ENCODE data around the gene OR6J1.
"Not testable (repeated sequence)": the region's sequence is repeated elsewhere in the genome, so short reads cannot be mapped to it uniquely, and the experiment has no call there.

OR6J1 gene

DNA sequence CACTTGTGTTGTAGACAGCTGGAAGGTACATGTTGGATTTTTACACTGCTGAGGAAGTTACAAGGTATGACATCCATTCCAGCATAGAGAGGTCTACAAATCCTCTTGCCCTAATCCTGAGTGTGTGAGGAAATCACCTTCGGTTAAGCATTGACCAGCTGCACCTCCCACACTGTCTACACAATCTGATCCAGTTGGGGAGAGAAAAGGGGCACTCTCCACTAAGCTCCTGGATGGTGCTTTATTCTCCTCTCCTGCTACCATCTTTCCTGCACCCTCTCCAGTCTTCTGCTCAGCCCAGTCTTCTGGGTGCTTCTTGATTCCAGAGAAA is at the start of gene OR6J1:
TSS of gene OR6J1 (minus strand) at position 48 of the 331 bp plus-strand sequence. CDS start 9,541 bp downstream, outside the sequence.
- no peak for DNase-seq
- intact Hi-C loops (cut with DNase I), result no loop called here

GRCh38 chr14:22692194-22692593 is 48.0 kb upstream of the OR6J1 start:
- intact Hi-C loops (cut with DNase I), result no loop called here
- no peak for DNase-seq

DNA sequence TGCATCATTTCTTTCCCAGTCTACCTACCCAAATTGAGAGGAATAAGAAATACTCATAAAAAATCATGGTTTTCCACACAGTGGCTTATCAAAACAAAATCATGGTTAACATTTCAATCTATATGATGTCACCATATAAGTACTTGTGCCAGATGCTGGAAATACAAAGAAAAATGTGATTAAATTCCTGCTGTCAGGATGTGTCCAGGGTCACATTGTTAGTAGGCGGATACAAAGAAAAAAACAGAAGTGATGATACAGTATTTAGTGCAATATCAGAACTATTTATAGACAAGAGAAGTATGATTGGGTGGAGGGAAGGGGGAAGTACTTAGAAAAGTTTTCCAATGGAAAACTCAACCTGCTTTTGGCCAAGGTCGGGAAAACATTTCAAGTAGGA is 47.0 kb upstream of the OR6J1 start:
- no peak for DNase-seq
- intact Hi-C loops (cut with DNase I), result no loop called here

DNA sequence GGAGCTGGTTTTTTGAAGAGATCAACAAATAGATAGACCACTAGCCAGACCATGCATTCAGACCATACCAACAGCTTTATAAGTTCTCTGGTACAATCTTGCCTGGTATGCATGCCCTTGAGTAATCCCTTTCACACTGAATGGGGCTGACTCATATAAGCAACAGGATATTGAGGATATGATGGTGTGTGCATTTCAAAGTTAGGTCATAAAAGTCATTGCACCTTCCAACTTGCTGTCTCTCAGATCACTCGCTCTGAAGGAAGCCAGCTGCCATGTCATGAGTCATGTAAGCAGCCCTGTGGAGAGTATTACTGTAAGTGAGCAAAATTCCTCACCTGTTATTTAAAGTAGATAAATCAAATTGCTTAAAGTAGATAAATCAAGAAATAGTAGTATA is 45.0 kb upstream of the OR6J1 start:
- no peak for DNase-seq
- intact Hi-C loops (cut with DNase I), result no loop called here

GRCh38 chr14:22687969-22688368 is 43.8 kb upstream of the OR6J1 start:
- intact Hi-C loops (cut with DNase I); DNase-seq: not testable (repeated sequence)

DNA sequence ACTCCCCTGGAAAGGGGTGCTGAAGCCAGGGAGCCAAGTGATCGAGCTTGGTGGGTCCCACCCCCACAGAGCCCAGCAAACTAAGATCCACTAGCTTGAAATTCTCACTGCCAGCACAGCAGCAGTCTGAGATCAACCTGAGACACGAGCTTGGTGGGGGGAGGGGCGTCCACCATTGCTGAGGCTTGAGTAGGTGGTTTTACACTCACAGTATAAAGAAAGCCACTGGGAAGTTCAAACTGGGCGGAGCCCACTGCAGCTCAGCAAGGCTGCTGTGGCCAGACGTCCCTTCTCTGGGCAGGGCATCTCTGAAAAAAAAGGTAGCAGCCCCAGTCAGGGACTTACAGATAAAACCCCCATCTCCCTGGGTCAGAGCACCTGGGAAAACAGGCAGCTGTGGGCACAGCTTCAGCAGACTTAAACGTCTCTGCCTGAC is 42.0 kb upstream of the OR6J1 start:
- intact Hi-C loops (cut with DNase I), result not testable (repeated sequence)
- DNase-seq, result peak in 1 of 10 donors; percentile 43

DNA sequence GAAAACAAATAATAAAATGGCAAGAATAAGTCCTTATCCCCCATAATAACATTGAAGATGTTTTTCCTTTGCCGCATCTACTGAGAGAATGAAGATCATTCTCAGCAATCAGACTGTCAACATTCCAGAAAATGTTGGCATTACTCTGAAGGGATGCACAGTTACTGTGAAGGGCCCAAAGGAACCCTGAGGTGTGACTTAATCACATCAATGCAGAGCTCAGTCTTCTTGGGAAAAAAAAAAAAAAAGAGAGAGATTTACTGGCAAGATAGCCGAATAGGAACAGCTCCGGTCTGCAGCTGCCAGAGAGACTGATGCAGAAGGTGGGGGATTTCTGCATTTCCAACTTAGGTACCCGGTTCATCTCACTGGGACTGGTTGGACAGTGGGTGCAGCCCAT is 41.3 kb upstream of the OR6J1 start:
- intact Hi-C loops (cut with DNase I), result no loop called here
- no peak for DNase-seq

DNA sequence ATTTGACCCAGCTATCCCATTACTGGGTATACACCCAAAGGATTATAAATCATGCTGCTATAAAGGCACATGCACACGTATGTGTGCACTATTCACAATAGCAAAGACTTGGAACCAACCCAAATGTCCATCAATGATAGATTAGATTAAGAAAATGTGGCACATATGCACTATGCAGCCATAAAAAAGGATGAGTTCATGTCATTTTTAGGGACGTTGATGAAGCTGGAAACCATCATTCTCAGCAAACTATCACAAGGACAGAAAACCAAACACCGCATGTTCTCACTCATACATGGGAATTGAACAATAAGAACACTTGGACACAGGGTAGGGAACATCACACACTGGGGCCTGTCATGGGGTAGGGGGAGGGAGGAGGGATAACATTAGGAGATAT is 39.3 kb upstream of the OR6J1 start:
- intact Hi-C loops (cut with DNase I); DNase-seq: not testable (repeated sequence)

GRCh38 chr14:22678221-22678620 is 34.1 kb upstream of the OR6J1 start:
- intact Hi-C loops (cut with DNase I), result no loop called here
- DNase-seq, result no peak

GRCh38 chr14:22677551-22677950 is 33.4 kb upstream of the OR6J1 start:
- DNase-seq; intact Hi-C loops (cut with DNase I): not testable (repeated sequence)

DNA sequence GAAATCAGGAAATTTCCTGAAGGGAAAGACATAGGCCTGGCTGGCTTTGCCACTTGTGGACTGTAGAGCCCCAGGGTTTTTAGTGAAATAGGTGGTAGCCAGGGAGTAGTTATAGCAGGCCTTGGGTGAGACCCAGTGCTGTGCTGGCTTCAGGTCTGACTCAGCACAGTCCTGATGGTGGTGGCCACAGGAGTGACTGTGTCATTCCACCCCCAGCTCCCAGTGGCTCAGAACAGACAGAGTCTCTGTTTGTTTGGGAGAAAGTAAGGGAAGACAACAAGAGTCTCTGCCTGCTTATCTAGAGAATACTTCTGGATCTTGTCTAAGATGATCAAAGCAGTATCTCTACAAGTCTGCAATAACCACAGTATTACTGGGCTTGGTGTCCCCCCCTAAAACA is 27.5 kb upstream of the OR6J1 start:
- no peak for DNase-seq
- intact Hi-C loops (cut with DNase I), result no loop called here

- DNase-seq, result no peak
- intact Hi-C loops (cut with DNase I), result no loop called here
Observed at GRCh38 chr14:22668863-22669262, 24.7 kb upstream of the OR6J1 start.

GRCh38 chr14:22668417-22668816 is 24.3 kb upstream of the OR6J1 start:
- DNase-seq, result no peak
- intact Hi-C loops (cut with DNase I), result no loop called here

DNA sequence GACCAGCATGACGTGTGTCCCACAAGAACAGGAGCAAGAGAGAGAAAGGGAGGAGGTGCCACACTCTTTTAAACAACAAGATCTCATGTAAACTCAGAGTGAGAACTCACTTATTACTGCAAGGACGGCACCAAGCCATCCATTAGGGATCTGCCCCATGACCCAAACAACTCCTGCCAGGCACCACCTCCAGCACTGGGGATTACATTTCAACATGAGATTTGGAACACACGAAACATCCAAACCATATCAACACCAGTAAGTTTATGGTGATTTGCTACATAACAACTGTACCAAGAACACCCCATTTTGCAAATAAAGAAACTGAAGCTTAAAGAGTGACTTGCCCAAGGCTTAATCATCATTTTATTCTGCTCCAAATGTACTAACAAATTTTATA is 23.7 kb upstream of the OR6J1 start:
- DNase-seq, result no peak
- intact Hi-C loops (cut with DNase I), result no loop called here

GRCh38 chr14:22666203-22666893 is 22.2 kb upstream of the OR6J1 start:
- intact Hi-C loops (cut with DNase I), result no loop called here
- no peak for DNase-seq

DNA sequence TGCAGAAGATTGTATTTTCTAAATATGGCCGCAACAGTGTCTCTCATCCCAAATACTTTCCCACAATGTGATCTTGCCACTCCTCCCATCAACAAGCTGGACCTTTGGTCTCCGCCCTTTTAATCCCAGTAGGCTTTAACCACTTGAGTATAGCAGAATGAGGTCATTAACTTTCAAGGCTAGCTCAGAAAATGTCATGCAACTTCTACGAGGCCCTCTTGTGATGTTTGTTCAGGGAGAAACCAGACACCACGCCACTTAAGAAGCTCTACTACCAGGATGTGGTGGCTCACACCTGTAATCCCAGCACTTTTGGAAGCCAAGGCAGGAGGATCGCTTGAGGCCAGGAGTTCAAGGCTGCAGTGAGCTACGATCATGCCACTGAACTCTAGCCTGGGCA is 20.1 kb upstream of the OR6J1 start:
- intact Hi-C loops (cut with DNase I), result no loop called here
- no peak for DNase-seq

DNA sequence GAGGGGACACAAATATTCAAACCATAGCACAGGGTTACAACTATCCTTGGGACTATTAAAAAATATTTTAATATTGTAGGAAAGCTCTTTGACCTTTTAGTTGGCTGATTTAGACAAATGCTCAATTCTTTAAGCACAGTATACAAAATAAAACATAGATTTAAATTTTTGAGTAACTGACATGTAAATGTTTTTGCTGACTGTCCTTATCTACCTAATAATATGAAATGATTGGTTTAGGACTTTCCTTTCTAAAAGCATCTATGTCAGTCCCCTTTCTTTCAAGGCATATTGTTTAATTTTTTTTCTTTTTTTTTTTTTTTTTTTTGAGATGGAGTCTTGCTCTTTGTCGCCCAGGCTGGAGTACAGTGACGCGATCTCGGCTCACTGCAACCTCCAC is 16.5 kb upstream of the OR6J1 start:
- no peak for DNase-seq
- intact Hi-C loops (cut with DNase I), result no loop called here

- intact Hi-C loops (cut with DNase I), result loop anchor here (10.0 kb wide), 1 partner anchor 196 kb away; no protein-coding TSS in a partner anchor
- DNase-seq, result no peak
Observed at GRCh38 chr14:22658946-22659345, 14.8 kb upstream of the OR6J1 start.

- intact Hi-C loops (cut with DNase I), result loop anchor here (10.0 kb wide), 1 partner anchor 197 kb away; no protein-coding TSS in a partner anchor
- no peak for DNase-seq
Observed at GRCh38 chr14:22657861-22658260, 13.7 kb upstream of the OR6J1 start.

GRCh38 chr14:22656945-22657731 is 13.0 kb upstream of the OR6J1 start:
- DNase-seq, result no peak
- intact Hi-C loops (cut with DNase I), result loop anchor here (10.0 kb wide), 1 partner anchor 198 kb away; no protein-coding TSS in a partner anchor

DNA sequence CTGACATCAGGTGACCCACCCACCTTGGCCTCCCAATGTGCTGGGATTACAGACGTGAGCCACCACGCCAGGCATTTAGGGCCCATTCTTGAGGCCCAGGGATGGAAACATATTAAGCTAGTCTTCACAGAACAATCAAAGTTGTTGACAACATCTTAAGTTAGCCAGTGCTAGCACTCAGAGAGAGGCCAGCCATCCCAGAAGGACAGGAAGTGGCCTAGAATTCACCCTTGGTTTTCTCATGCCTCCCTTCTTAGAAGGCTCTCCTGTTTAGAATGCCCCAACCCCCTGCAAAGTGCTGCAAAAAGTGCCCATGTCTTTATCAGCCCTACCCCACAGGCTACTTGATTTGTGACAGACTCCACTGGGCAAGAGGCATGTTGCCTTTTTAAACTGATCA is 12.1 kb upstream of the OR6J1 start:
- no peak for DNase-seq
- intact Hi-C loops (cut with DNase I), result loop anchor here (10.0 kb wide), 1 partner anchor 199 kb away; no protein-coding TSS in a partner anchor
